DOHH2 (cell line): Measurements from ENCODE around the gene WASF2.
"Not testable (repeated sequence)": the region's sequence is repeated elsewhere in the genome, so short reads cannot be mapped to it uniquely, and the experiment has no call there.

ENCODE experiments used
- H3F3A ChIP-seq: fragments of 200-600 bp; sonication (generic), shearing (Covaris generic); 2 replicates; pipeline ENCODE4 v1.6.0; 2016; ENCODE audit warnings: antibody characterized with exemption, mild to moderate bottlenecking; ENCODE audit not compliant: control insufficient read depth, insufficient read depth
- H3K27ac ChIP-seq: fragments of 200-600 bp; sonication (generic); 2 replicates; pipeline ENCODE4 v1.5.1; 2014; ENCODE audit warnings: low read depth, mild to moderate bottlenecking, low read length, moderate library complexity
- H3K27me3 ChIP-seq: fragments of 200-600 bp; sonication (generic); 2 replicates; pipeline ENCODE4 v1.6.1; 2014; ENCODE audit warnings: mild to moderate bottlenecking, low read length, mixed read lengths; ENCODE audit not compliant: control insufficient read depth
- H3K36me3 ChIP-seq: fragments of 200-600 bp; sonication (generic); 2 replicates; pipeline ENCODE4 v1.6.1; 2014; ENCODE audit warnings: mild to moderate bottlenecking, low read length, moderate library complexity, mixed read lengths; ENCODE audit not compliant: control insufficient read depth
- H3K4me1 ChIP-seq: fragments of 200-600 bp; sonication (generic); 2 replicates; pipeline ENCODE4 v1.6.1; 2014; ENCODE audit warnings: mild to moderate bottlenecking, low read length, mixed read lengths; ENCODE audit not compliant: control insufficient read depth
- H3K4me2 ChIP-seq: fragments of 200-600 bp; sonication (generic); 2 replicates; pipeline ENCODE4 v1.6.0; 2014; ENCODE audit warnings: mild to moderate bottlenecking, low read length, moderate library complexity
- H3K4me3 ChIP-seq: fragments of 200-600 bp; sonication (generic); 2 replicates; pipeline ENCODE4 v1.5.1; 2014; ENCODE audit warnings: mild to moderate bottlenecking, low read length, mixed read lengths
- H3K79me2 ChIP-seq: fragments of 200-600 bp; sonication (generic); 2 replicates; pipeline ENCODE4 v1.6.1; 2014; ENCODE audit warnings: mild to moderate bottlenecking, low read length, mixed read lengths; ENCODE audit not compliant: control insufficient read depth
- H3K9me2 ChIP-seq: fragments of 200-600 bp; sonication (generic); replicated peaks from 2 replicates; pipeline ENCODE4 v1.6.1; 2014; ENCODE audit warnings: mild to moderate bottlenecking, low read length, mixed read lengths; ENCODE audit not compliant: control insufficient read depth
- H3K9me3 ChIP-seq: fragments of 200-600 bp; sonication (generic); 2 replicates; pipeline ENCODE4 v1.6.1; 2014; ENCODE audit warnings: antibody characterized with exemption, low read length, mixed read lengths; ENCODE audit not compliant: control insufficient read depth, insufficient read depth
- H4K20me1 ChIP-seq: fragments of 200-600 bp; sonication (generic); 2 replicates; pipeline ENCODE4 v1.6.0; 2014; ENCODE audit warnings: low read depth, mild to moderate bottlenecking, antibody characterized with exemption, low read length, moderate library complexity; ENCODE audit not compliant: control insufficient read depth, insufficient read depth
- EZH2phosphoT487 ChIP-seq: fragments of 200-600 bp; sonication (generic); IDR thresholded peaks from 2 replicates; pipeline ENCODE4 v1.6.1; 2017; ENCODE audit warnings: borderline replicate concordance, mild to moderate bottlenecking, antibody characterized with exemption, low read length, moderate library complexity, mixed read lengths
- TF ChIP-seq, protein P1 (sequence below): fragments of 200-600 bp; sonication (generic); IDR thresholded peaks from one replicate; pipeline ENCODE4 v1.5.1; 2014; ENCODE audit warnings: antibody characterized with exemption, mild to moderate bottlenecking, low read depth, low read length; ENCODE audit not compliant: poor library complexity, severe bottlenecking

The WASF2 gene

DNA sequence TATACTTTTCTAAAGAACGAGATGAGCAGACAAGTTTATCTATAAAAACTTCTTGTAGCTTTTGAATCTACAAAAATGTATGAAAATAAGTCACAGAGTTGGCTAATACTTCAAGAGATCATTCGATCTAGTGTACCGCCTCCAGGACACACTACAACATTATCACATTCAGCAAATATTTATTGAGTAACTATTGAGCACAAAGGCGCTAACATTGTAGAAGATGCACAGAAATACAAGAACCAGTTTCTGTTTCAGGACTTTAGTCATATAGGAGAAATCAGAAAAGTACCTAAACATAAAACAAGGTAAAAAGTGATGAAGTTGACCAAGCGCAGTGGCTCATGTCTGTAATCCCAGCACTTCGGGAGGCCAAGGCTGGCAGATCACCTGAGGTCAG, 20.6 kb downstream of the WASF2 start:
- H3K27ac ChIP-seq = no peak overlapping the region
- H3K36me3 ChIP-seq = peaks cover 26% of the 10 kb centered on the region
- peaks cover 15% of the 10 kb centered on the region for H4K20me1 ChIP-seq
- H3F3A ChIP-seq = 0 out of 2 replicates have a peak, but pooled peaks cover 3% of the 10 kb centered on the region
- peaks cover 34% of the 10 kb centered on the region for H3K4me1 ChIP-seq
- no peak overlapping the region for H3K4me3 ChIP-seq
- H3K79me2 ChIP-seq = peaks cover 98% of the 10 kb centered on the region
- no peaks in the 10 kb centered on the region for H3K27me3 ChIP-seq
- no peak overlapping the region for H3K4me2 ChIP-seq
- no peak for TF ChIP-seq EZH2phosphoT487
- TF ChIP-seq, protein P1, sequence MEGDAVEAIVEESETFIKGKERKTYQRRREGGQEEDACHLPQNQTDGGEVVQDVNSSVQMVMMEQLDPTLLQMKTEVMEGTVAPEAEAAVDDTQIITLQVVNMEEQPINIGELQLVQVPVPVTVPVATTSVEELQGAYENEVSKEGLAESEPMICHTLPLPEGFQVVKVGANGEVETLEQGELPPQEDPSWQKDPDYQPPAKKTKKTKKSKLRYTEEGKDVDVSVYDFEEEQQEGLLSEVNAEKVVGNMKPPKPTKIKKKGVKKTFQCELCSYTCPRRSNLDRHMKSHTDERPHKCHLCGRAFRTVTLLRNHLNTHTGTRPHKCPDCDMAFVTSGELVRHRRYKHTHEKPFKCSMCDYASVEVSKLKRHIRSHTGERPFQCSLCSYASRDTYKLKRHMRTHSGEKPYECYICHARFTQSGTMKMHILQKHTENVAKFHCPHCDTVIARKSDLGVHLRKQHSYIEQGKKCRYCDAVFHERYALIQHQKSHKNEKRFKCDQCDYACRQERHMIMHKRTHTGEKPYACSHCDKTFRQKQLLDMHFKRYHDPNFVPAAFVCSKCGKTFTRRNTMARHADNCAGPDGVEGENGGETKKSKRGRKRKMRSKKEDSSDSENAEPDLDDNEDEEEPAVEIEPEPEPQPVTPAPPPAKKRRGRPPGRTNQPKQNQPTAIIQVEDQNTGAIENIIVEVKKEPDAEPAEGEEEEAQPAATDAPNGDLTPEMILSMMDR = no peak
- H3K9me3 ChIP-seq = no peaks in the 10 kb centered on the region
- H3K9me2 ChIP-seq = no peaks in the 10 kb centered on the region

DNA sequence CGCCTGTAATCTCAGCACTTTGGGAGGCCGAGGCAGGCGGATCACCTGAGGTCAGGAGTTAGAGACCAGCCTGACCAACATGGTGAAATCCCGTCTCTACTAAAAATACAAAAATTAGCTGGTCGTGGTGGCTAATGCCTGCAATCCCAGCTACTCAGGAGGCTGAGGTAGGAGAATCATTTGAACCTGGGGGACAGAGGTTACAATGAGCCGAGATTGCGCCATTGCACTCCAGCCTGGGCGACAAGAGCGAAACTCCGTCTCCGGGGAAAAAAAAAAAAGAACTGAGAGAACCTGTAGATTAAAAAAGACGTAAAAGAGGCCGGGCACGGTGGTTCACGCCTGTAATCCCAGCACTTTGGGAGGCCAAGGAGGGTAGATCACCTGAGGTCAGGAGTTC, 21.6 kb downstream of the WASF2 start:
- not testable (repeated sequence) for H3F3A ChIP-seq

DNA sequence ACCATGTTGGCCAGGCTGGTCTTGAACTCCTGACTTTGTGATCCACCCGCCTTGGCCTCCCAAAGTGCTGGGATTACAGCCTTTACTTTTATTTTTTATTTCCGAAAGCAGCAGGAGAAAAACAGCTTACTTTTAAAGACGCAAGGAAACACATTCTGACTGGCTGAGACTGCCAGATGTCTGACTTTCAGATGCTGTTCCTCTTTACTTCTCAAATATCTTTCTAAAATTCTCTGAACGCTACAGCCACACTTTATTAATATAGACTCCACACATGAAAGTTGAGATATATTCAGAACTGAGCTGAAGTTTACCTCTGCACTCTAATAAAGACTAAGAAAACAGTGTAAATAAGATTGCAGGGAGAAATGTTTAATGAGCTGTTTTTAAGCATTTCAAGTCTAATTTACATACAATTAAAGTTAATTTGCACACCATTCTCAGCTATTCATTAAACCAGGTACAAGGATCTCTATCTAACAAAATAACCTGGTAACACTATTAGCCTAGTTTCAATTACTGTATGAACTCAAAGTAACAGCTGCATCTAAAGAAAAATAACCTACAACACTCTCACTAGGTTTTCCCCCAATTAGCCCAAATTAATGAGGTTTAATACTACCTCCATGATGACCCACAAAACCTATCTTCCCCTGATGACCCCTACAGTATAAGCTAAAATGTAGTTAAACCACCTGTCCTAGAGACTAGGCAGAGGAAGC, 24.9 kb downstream of the WASF2 start:
- Histone ChIP-seq H3K4me2 (no peak overlapping the region), H3K4me1 (peaks cover 11% of the 10 kb centered on the region), H3K9me3 (no peaks in the 10 kb centered on the region), H3K9me2 (no peaks in the 10 kb centered on the region), H3K27ac (no peak overlapping the region), H3K27me3 (no peaks in the 10 kb centered on the region), H4K20me1 (peaks cover 9% of the 10 kb centered on the region; the same call in 1 of the 2 replicates), H3K4me3 (no peak overlapping the region), H3F3A (0 out of 2 replicates have a peak, but pooled peaks cover 5% of the 10 kb centered on the region), H3K79me2 (peaks cover 91% of the 10 kb centered on the region), H3K36me3 (peaks cover 26% of the 10 kb centered on the region)
- TF ChIP-seq EZH2phosphoT487 = no peak
- TF ChIP-seq, protein P1 = no peak

More for the DNA sequence above, 21.6 kb downstream of the WASF2 start:
- Histone ChIP-seq H3K36me3 (peaks cover 26% of the 10 kb centered on the region), H3K4me1 (peaks cover 25% of the 10 kb centered on the region), H3K79me2 (peaks cover 97% of the 10 kb centered on the region)
- H3K9me2 ChIP-seq, H3K27me3 ChIP-seq, H3K27ac ChIP-seq, H3K9me3 ChIP-seq, H3K4me3 ChIP-seq, H4K20me1 ChIP-seq, H3K4me2 ChIP-seq: not testable (repeated sequence)

DNA sequence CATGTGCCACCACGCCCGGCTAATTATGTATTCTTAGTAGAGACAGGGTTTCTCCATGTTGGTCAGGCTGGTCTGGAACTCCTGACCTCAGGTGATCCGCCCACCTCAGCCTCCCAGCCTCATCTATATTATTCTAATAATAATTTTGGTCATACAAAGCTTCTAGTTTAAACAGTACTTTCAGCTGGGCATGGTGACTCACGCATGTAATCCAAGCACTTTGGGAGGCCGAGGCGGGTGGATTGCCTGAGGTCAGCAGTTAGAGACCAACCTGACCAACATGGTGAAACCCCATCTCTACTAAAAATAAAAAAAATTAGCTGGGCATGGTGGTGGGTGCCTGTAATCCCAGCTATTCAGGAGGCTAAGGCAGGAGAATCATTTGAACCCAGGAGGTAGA, 26.1 kb downstream of the WASF2 start:
- H3K4me2 ChIP-seq = not testable (repeated sequence)

DNA sequence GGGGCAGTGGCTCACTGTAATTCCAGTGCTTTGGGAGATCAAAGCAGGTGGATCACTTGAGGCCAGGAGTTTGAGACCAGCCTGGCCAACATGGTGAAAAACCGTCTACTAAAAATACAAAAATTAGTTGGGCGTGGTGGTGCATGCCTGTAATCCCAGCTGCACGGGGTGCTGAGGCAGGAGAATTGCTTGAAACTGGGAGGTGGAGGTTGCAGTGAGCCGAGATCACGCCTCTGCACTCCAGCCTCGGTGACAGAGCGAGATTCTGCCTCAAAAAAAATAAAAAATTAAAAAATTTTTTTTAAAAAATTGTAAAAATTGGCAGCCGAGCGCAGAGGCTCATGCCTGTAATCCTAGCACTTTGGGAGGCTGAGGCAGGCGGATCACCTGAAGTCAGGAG, 31.4 kb downstream of the WASF2 start:
- peaks cover 11% of the 10 kb centered on the region for H3K36me3 ChIP-seq
- H3K9me3 ChIP-seq, H3K27ac ChIP-seq, H3K4me1 ChIP-seq, H3K27me3 ChIP-seq, H3F3A ChIP-seq, H4K20me1 ChIP-seq, H3K9me2 ChIP-seq, H3K4me3 ChIP-seq, H3K4me2 ChIP-seq: not testable (repeated sequence)
- H3K79me2 ChIP-seq = peaks cover 82% of the 10 kb centered on the region

More for the DNA sequence above, 26.1 kb downstream of the WASF2 start:
- H3K9me2 ChIP-seq, H3K4me3 ChIP-seq, H3K27me3 ChIP-seq, H4K20me1 ChIP-seq, H3K27ac ChIP-seq, H3K9me3 ChIP-seq, H3F3A ChIP-seq: not testable (repeated sequence)
- H3K4me1 ChIP-seq = peaks cover 11% of the 10 kb centered on the region
- peaks cover 17% of the 10 kb centered on the region for H3K36me3 ChIP-seq
- H3K79me2 ChIP-seq = peaks cover 91% of the 10 kb centered on the region
